Spleen (tissue), 7 donors: ENCODE data around the gene MAP3K14.

ENCODE experiments used
- POLR2A ChIP-seq, 3 donors: fragments of 450-650 bp; IDR thresholded peaks; one replicate each; pipeline ENCODE4 v1.5.1; 2017; ENCODE audit warnings: antibody characterized with exemption in 3 of 3, mild to moderate bottlenecking in 1 of 3
- POLR2AphosphoS5 ChIP-seq, 3 donors: sonication (generic); formaldehyde crosslinking; IDR thresholded peaks; one replicate each; pipeline ENCODE4 v1.5.1; 2017; ENCODE audit warnings: antibody characterized with exemption in 3 of 3
- TF ChIP-seq, protein P1 (sequence below), 11 experiments: fragments of 200-600 bp in 7 of 11; fragments of 450-650 bp in 4 of 11; sonication (generic) in 4 of 11; IDR thresholded peaks in 8 of 11; conservative IDR thresholded peaks in 3 of 11; 1 replicate in 7 of 11; 2 replicates in 4 of 11; pipeline versions ENCODE4 v1.4.0 to v1.8.0; 2016 to 2021; ENCODE audit warnings: antibody characterized with exemption in 11 of 11, inconsistent platforms in 4 of 11, mild to moderate bottlenecking in 1 of 11
- donor health status: DM: no; HTN: no; CAD: no; lungs with moderate emphysema.
- donor health status: DM: no; HTN: no; CAD: no.
- donor health status: DM: no; HTN: no; CAD: no.

DNA sequence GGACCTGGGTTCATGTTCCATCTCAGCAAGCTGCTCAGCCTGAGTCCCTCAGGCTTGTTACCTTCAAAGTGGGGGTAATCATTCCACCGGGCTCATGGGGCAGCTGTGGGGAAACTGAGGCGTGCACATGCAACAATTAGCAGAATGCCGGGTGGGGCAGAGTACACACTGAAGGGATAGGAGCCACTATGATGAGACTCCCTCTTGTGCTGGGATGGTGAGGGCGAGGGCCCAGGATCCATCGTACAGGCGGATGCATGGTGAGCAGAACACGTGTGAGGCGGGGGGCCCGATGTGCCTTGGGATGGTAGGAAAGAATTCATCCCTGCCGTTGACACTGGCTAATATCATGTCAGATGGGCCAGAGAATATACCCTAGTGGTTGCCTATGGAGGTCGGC lies 25.5 kb upstream of the MAP3K14 start:
- TF ChIP-seq POLR2AphosphoS5 (IDR thresholded peaks at IDR 0.05) (no peak), POLR2A (IDR thresholded peaks at IDR 0.05) (no peak)
- TF ChIP-seq, protein P1, sequence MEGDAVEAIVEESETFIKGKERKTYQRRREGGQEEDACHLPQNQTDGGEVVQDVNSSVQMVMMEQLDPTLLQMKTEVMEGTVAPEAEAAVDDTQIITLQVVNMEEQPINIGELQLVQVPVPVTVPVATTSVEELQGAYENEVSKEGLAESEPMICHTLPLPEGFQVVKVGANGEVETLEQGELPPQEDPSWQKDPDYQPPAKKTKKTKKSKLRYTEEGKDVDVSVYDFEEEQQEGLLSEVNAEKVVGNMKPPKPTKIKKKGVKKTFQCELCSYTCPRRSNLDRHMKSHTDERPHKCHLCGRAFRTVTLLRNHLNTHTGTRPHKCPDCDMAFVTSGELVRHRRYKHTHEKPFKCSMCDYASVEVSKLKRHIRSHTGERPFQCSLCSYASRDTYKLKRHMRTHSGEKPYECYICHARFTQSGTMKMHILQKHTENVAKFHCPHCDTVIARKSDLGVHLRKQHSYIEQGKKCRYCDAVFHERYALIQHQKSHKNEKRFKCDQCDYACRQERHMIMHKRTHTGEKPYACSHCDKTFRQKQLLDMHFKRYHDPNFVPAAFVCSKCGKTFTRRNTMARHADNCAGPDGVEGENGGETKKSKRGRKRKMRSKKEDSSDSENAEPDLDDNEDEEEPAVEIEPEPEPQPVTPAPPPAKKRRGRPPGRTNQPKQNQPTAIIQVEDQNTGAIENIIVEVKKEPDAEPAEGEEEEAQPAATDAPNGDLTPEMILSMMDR (IDR thresholded peaks at IDR 0.05 in 8 of 11, conservative IDR thresholded peaks at IDR 0.05 in 3 of 11) = no peak
